Epithelial cell of proximal tubule (primary cell): ENCODE data around the gene TLNRD1. TPM values are rescaled to one million over a fixed set of nuclear protein-coding genes. Genes with fewer than 3 reads are reported as not detected.

Experiments
- DNase-seq: peaks from one replicate; pipeline ENCODE4 v3.0.0-alpha.2; 2011; ENCODE audit warnings: low read depth
- H3K4me3 ChIP-seq: 2 replicates; pipeline ENCODE4 v1.5.1; 2011; ENCODE audit warnings: low read depth, mild to moderate bottlenecking, low read length
- CTCF ChIP-seq: conservative IDR thresholded peaks from 2 replicates; pipeline ENCODE4 v1.5.1; 2012; ENCODE audit warnings: low read depth, mild to moderate bottlenecking, low read length
- total RNA-seq: library from RNA; depleted of rRNA; stranded (reverse); fragments of >200 nt; gene quantifications from 2 replicates; pipeline ENCODE4 v1.2.3, GENCODE V29; 2015

The TLNRD1 gene
- total RNA-seq, 1 donor from 2014 or later = 45.4 TPM

- TF ChIP-seq CTCF = no peak
- DNase-seq = no peak
- no peak overlapping the region for H3K4me3 ChIP-seq
Measured at GRCh38 chr15:81015621-81016488, 15.1 kb downstream of the TLNRD1 start.

GRCh38 chr15:81016489-81017068 is 15.9 kb downstream of the TLNRD1 start:
- DNase-seq = no peak
- no peak for TF ChIP-seq CTCF
- H3K4me3 ChIP-seq = no peak overlapping the region

GRCh38 chr15:81018197-81018596 is 17.5 kb downstream of the TLNRD1 start:
- TF ChIP-seq CTCF = no peak
- H3K4me3 ChIP-seq = no peak overlapping the region

GRCh38 chr15:81021321-81021720 is 20.6 kb downstream of the TLNRD1 start:
- no peak for DNase-seq
- H3K4me3 ChIP-seq = no peak overlapping the region
- TF ChIP-seq CTCF = no peak

More at GRCh38 chr15:81018197-81018596, 17.5 kb downstream of the TLNRD1 start:
- DNase-seq = no peak

- peak overlapping the region; percentile 7 for H3K4me3 ChIP-seq
- TF ChIP-seq CTCF = no peak
- DNase-seq = no peak
Measured at GRCh38 chr15:81023483-81024264, 23.0 kb downstream of the TLNRD1 start.

GRCh38 chr15:81024265-81024872 is 23.6 kb downstream of the TLNRD1 start:
- DNase-seq = no peak
- TF ChIP-seq CTCF = no peak
- H3K4me3 ChIP-seq = no peak overlapping the region
